DOHH2 (cell line): Measurements from ENCODE around the gene EGR2.

Experiments
- H3F3A ChIP-seq: fragments of 200-600 bp; sonication (generic), shearing (Covaris generic); 2 replicates; pipeline ENCODE4 v1.6.0; 2016; ENCODE audit warnings: antibody characterized with exemption, mild to moderate bottlenecking; ENCODE audit not compliant: control insufficient read depth, insufficient read depth
- H3K27ac ChIP-seq: fragments of 200-600 bp; sonication (generic); 2 replicates; pipeline ENCODE4 v1.5.1; 2014; ENCODE audit warnings: low read depth, mild to moderate bottlenecking, low read length, moderate library complexity
- H3K27me3 ChIP-seq: fragments of 200-600 bp; sonication (generic); 2 replicates; pipeline ENCODE4 v1.6.1; 2014; ENCODE audit warnings: mild to moderate bottlenecking, low read length, mixed read lengths; ENCODE audit not compliant: control insufficient read depth
- H3K36me3 ChIP-seq: fragments of 200-600 bp; sonication (generic); 2 replicates; pipeline ENCODE4 v1.6.1; 2014; ENCODE audit warnings: mild to moderate bottlenecking, low read length, moderate library complexity, mixed read lengths; ENCODE audit not compliant: control insufficient read depth
- H3K4me1 ChIP-seq: fragments of 200-600 bp; sonication (generic); 2 replicates; pipeline ENCODE4 v1.6.1; 2014; ENCODE audit warnings: mild to moderate bottlenecking, low read length, mixed read lengths; ENCODE audit not compliant: control insufficient read depth
- H3K4me2 ChIP-seq: fragments of 200-600 bp; sonication (generic); 2 replicates; pipeline ENCODE4 v1.6.0; 2014; ENCODE audit warnings: mild to moderate bottlenecking, low read length, moderate library complexity
- H3K4me3 ChIP-seq: fragments of 200-600 bp; sonication (generic); 2 replicates; pipeline ENCODE4 v1.5.1; 2014; ENCODE audit warnings: mild to moderate bottlenecking, low read length, mixed read lengths
- H3K79me2 ChIP-seq: fragments of 200-600 bp; sonication (generic); 2 replicates; pipeline ENCODE4 v1.6.1; 2014; ENCODE audit warnings: mild to moderate bottlenecking, low read length, mixed read lengths; ENCODE audit not compliant: control insufficient read depth
- H3K9me2 ChIP-seq: fragments of 200-600 bp; sonication (generic); replicated peaks from 2 replicates; pipeline ENCODE4 v1.6.1; 2014; ENCODE audit warnings: mild to moderate bottlenecking, low read length, mixed read lengths; ENCODE audit not compliant: control insufficient read depth
- H3K9me3 ChIP-seq: fragments of 200-600 bp; sonication (generic); 2 replicates; pipeline ENCODE4 v1.6.1; 2014; ENCODE audit warnings: antibody characterized with exemption, low read length, mixed read lengths; ENCODE audit not compliant: control insufficient read depth, insufficient read depth
- H4K20me1 ChIP-seq: fragments of 200-600 bp; sonication (generic); 2 replicates; pipeline ENCODE4 v1.6.0; 2014; ENCODE audit warnings: low read depth, mild to moderate bottlenecking, antibody characterized with exemption, low read length, moderate library complexity; ENCODE audit not compliant: control insufficient read depth, insufficient read depth
- CTCF ChIP-seq: fragments of 200-600 bp; sonication (generic); IDR thresholded peaks from one replicate; pipeline ENCODE4 v1.5.1; 2014; ENCODE audit warnings: antibody characterized with exemption, mild to moderate bottlenecking, low read depth, low read length; ENCODE audit not compliant: poor library complexity, severe bottlenecking
- EZH2phosphoT487 ChIP-seq: fragments of 200-600 bp; sonication (generic); IDR thresholded peaks from 2 replicates; pipeline ENCODE4 v1.6.1; 2017; ENCODE audit warnings: borderline replicate concordance, mild to moderate bottlenecking, antibody characterized with exemption, low read length, moderate library complexity, mixed read lengths

EGR2 gene

DNA sequence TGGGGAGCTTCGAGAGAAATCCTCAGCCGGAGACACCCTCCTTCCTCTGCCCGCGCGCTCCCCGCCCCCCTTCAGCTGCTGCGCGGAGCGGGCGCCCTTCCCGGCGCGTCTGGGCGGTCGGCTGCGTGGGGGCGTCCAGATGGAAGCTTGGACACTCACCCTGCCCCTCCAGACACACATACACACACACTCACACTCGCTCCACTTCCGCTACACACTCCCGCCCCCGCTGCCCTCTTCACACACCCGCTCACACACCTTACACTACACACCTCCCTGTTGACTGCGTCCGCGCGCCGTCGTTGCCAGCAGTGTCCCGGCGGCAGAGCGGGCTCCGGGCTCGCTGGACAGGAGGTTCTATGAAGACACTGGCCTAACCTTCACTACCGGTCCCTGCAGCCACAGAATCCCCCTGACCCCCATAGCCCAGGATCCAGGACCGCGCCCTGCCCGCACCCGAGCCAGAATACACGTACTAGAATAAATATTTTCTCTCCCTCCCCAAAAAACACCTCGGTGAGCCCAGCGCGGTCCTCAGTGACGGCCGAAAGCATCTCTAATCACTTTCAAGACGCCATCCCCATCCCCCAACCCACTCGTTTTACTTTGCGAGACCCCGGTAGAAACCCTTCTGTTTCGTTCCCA is 1.1 kb upstream of the EGR2 start:
- Histone ChIP-seq H3K9me3 (no peaks in the 10 kb centered on the region), H3K4me3 (peak overlapping the region; percentile 78), H3K27me3 (peaks cover 41% of the 10 kb centered on the region), H3K9me2 (no peaks in the 10 kb centered on the region), H3K4me2 (peak overlapping the region; percentile 98), H3K79me2 (no peaks in the 10 kb centered on the region), H4K20me1 (peaks cover 9% of the 10 kb centered on the region; the same call in 1 of the 2 replicates), H3K27ac (peak overlapping the region; percentile 77), H3K4me1 (peaks cover 30% of the 10 kb centered on the region), H3F3A (peaks cover 7% of the 10 kb centered on the region), H3K36me3 (no peaks in the 10 kb centered on the region)
- no peak for TF ChIP-seq CTCF
- TF ChIP-seq EZH2phosphoT487, result no peak

- Histone ChIP-seq H3K9me2 (no peaks in the 10 kb centered on the region), H3K27me3 (peaks cover 41% of the 10 kb centered on the region), H3K4me1 (peaks cover 35% of the 10 kb centered on the region), H3K4me2 (peak overlapping the region; percentile 98), H3K36me3 (no peaks in the 10 kb centered on the region), H3K27ac (no peak overlapping the region), H3K4me3 (peak overlapping the region; percentile 78), H3K79me2 (no peaks in the 10 kb centered on the region), H3K9me3 (no peaks in the 10 kb centered on the region), H4K20me1 (peaks cover 9% of the 10 kb centered on the region; the same call in 1 of the 2 replicates), H3F3A (peaks cover 19% of the 10 kb centered on the region)
- TF ChIP-seq EZH2phosphoT487 (no peak), CTCF (no peak)
These were observed 163 bp downstream of the EGR2 start for GRCh38 chr10:62816076-62816330.

DNA sequence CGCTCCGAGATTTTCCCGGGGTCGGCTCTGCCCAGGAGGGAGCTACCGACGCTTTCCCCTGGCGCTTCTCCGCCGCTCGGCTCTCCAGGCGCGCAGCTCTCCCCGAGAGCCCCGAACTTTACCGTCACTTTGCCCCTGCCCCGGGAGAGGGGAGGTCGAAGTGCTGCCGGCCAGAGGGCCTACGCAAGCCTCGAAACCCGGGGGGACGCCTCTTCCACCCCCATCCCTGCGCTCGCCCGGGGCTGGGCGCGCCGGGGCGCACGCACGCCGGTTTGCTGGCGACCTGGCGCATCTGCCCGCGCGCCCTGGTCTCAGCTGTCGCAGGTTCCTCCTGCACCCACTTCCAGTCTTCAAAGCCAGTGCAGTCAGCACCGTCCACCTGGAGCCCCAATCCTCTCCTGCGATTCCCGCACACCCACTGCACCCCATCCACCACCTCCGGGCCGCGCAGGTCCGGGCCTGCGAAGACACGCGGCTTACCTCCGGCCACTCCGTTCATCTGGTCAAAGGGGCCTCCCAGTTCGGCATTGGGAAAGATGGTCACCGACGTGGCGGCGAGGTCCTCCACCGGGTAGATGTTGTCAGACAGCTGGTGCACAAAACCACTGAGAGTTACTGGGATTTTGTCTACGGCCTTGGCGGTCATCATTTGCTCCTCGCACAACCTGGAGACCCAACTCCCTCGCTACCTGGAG is 638 bp downstream of the EGR2 start:
- no peaks in the 10 kb centered on the region for H3K79me2 ChIP-seq
- no peaks in the 10 kb centered on the region for H3K9me3 ChIP-seq
- TF ChIP-seq CTCF (no peak), EZH2phosphoT487 (peak; percentile 82; the same call in 1 of the 2 replicates)
- peaks cover 39% of the 10 kb centered on the region for H3K4me1 ChIP-seq
- H3K4me3 ChIP-seq, result peak overlapping the region; percentile 78
- H3K4me2 ChIP-seq, result peak overlapping the region; percentile 98
- H3K27me3 ChIP-seq, result peaks cover 41% of the 10 kb centered on the region
- H3K9me2 ChIP-seq, result no peaks in the 10 kb centered on the region
- H4K20me1 ChIP-seq, result peaks cover 9% of the 10 kb centered on the region; the same call in 1 of the 2 replicates
- H3K36me3 ChIP-seq, result peaks cover 4% of the 10 kb centered on the region
- peaks cover 23% of the 10 kb centered on the region for H3F3A ChIP-seq
- H3K27ac ChIP-seq, result no peak overlapping the region
